ENCODE measurements around the gene KANSL3. TPM values are rescaled to one million over a fixed set of nuclear protein-coding genes. Genes with fewer than 3 reads are reported as not detected.

The KANSL3 gene
- 31.7 TPM for total RNA-seq
- long read RNA-seq, full-length matches to known transcripts, result 1 of 28 reads
- long read RNA-seq, partial matches to known transcripts, result 11 of 28 reads
- long read RNA-seq, other reads (novel, unspliced or antisense), result 16 of 28 reads

DNA sequence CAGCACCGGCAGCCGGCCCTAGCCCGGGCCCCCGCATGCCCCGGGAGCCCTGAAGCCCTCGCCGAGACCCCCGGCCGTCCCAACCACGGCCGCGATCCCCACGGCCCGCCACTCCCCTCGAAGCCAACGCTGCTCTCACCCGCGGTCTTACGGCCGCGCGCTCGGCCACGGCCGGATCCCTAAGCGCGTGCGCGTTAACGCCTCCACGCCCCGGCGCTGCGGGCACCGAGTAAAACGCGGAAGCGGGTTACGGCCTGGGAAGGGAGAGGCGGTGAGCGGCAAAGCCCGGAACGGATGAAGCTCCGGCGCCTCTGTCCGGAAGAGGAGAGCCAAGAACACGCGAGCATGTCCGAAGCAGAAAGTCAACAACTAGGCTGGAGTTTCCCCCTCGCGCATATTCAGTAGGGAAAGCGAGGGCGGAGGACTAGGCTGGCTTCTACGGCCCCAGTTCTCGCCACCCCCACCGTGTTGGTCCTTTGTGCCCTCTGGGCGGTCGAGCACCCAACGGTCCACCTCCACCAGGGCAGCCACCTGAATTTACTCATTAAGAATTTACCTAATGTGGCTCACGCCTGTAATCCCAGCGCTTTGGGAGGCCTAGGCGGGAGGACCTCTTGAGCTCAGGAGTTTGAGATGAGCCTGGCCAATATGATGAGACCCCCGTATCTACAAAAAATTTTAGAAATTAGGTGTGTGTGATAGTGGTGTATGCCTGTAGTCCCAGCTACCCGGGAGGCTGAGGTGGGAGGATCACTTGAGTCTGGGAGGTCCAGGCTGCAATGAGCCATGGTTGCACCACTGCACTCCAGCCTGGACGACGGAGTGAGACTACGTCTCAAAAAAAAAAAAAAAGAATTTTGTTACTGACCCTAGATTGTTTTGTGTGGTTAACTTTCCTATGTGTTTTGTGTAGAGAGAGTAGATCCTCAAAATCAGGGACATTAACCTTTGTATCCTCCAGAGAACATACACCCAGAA lies at the start of gene KANSL3:
Gene KANSL3, minus strand, starts transcription at position 169 of the 978 bp plus-strand sequence. CDS start 1,177 bp downstream, outside the sequence.
- Histone ChIP-seq H3K9me3 (replicated peaks) (no peaks in the 10 kb centered on the region), H3K36me3 (peaks cover 15% of the 10 kb centered on the region), H3K4me3 (peak within 1 kb of the TSS; percentile 81), H3K27me3 (ENCODE audit: low read depth) (no peaks in the 10 kb centered on the region), H3K4me1 (peaks cover 53% of the 10 kb centered on the region), H3K27ac (replicated peaks) (peak within 1 kb of the TSS; percentile 96)
- DNase-seq, result peak; percentile 89
- TF ChIP-seq, protein P1, sequence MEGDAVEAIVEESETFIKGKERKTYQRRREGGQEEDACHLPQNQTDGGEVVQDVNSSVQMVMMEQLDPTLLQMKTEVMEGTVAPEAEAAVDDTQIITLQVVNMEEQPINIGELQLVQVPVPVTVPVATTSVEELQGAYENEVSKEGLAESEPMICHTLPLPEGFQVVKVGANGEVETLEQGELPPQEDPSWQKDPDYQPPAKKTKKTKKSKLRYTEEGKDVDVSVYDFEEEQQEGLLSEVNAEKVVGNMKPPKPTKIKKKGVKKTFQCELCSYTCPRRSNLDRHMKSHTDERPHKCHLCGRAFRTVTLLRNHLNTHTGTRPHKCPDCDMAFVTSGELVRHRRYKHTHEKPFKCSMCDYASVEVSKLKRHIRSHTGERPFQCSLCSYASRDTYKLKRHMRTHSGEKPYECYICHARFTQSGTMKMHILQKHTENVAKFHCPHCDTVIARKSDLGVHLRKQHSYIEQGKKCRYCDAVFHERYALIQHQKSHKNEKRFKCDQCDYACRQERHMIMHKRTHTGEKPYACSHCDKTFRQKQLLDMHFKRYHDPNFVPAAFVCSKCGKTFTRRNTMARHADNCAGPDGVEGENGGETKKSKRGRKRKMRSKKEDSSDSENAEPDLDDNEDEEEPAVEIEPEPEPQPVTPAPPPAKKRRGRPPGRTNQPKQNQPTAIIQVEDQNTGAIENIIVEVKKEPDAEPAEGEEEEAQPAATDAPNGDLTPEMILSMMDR (IDR thresholded peaks at IDR 0.05; ENCODE audit: borderline replicate concordance), result no peak
- intact Hi-C loops (cut with micrococcal nuclease), result no loop called here

- Histone ChIP-seq H3K9me3 (replicated peaks) (no peaks in the 10 kb centered on the region), H3K27me3 (ENCODE audit: low read depth) (no peaks in the 10 kb centered on the region), H3K4me1 (peaks cover 13% of the 10 kb centered on the region), H3K27ac (replicated peaks) (no peak overlapping the region), H3K4me3 (no peak overlapping the region), H3K36me3 (no peaks in the 10 kb centered on the region)
- intact Hi-C loops (cut with micrococcal nuclease), result no loop called here
- DNase-seq, result no peak
- TF ChIP-seq, protein P1 (IDR thresholded peaks at IDR 0.05; ENCODE audit: borderline replicate concordance), result no peak
Measured at GRCh38 chr2:96687266-96687665, 49.2 kb upstream of the KANSL3 start.

GRCh38 chr2:96685577-96686459 lies 47.7 kb upstream of the KANSL3 start:
- Histone ChIP-seq H3K27me3 (ENCODE audit: low read depth) (no peaks in the 10 kb centered on the region), H3K36me3 (no peaks in the 10 kb centered on the region), H3K27ac (replicated peaks) (no peak overlapping the region), H3K4me1 (peaks cover 13% of the 10 kb centered on the region), H3K4me3 (peak overlapping the region; percentile 25), H3K9me3 (replicated peaks) (no peaks in the 10 kb centered on the region)
- TF ChIP-seq, protein P1 (IDR thresholded peaks at IDR 0.05; ENCODE audit: borderline replicate concordance), result no peak
- intact Hi-C loops (cut with micrococcal nuclease), result no loop called here
- peak; percentile 30 for DNase-seq

- Histone ChIP-seq H3K27me3 (ENCODE audit: low read depth) (no peaks in the 10 kb centered on the region), H3K36me3 (no peaks in the 10 kb centered on the region), H3K4me1 (peaks cover 13% of the 10 kb centered on the region), H3K27ac (replicated peaks) (no peak overlapping the region), H3K4me3 (peak overlapping the region; percentile 25), H3K9me3 (replicated peaks) (no peaks in the 10 kb centered on the region)
- TF ChIP-seq, protein P1 (IDR thresholded peaks at IDR 0.05; ENCODE audit: borderline replicate concordance), result no peak
- DNase-seq, result no peak
- intact Hi-C loops (cut with micrococcal nuclease), result no loop called here
Measured at GRCh38 chr2:96684883-96685576, 46.9 kb upstream of the KANSL3 start.
